HepG2 (cell line): Measurements from ENCODE around the gene KANSL3. TPM values are rescaled to one million over a fixed set of nuclear protein-coding genes. Genes with fewer than 3 reads are reported as not detected.

Experiments
- BCL3 ChIP-seq: sonication (generic); formaldehyde crosslinking; IDR thresholded peaks from 2 replicates; pipeline ENCODE4 v1.5.1; 2020; ENCODE audit warnings: mild to moderate bottlenecking, missing genetic modification reagents, moderate library complexity
- FOXA1 ChIP-seq, 2 experiments: fragments of 450-650 bp in 1 of 2; sonication (generic) in 1 of 2; formaldehyde crosslinking in 1 of 2; IDR thresholded peaks; 2 replicates each; pipeline versions ENCODE4 v1.4.0 to v1.6.1; 2016 to 2020; ENCODE audit warnings: missing genetic modification reagents in 1 of 2
- MIER3 ChIP-seq: IDR thresholded peaks from 2 replicates; pipeline ENCODE4 v1.6.1; 2016; ENCODE audit warnings: missing compliant biosample characterization, borderline replicate concordance
- NCOR1 ChIP-seq: fragments of 200-600 bp; sonication (generic); IDR thresholded peaks from 2 replicates; pipeline ENCODE4 v1.7.0; 2017; ENCODE audit warnings: antibody characterized with exemption, low read length, borderline replicate concordance
- NFATC3 ChIP-seq: sonication (generic); formaldehyde crosslinking; IDR thresholded peaks from 2 replicates; pipeline ENCODE4 v1.5.1; 2020; ENCODE audit warnings: mild to moderate bottlenecking, missing genetic modification reagents
- NFKBIZ ChIP-seq: IDR thresholded peaks from 2 replicates; pipeline ENCODE4 v1.6.1; 2018; ENCODE audit warnings: missing genetic modification reagents, missing compliant biosample characterization
- PATZ1 ChIP-seq: sonication (generic); formaldehyde crosslinking; IDR thresholded peaks from 2 replicates; pipeline ENCODE4 v1.4.0; 2020; ENCODE audit warnings: missing genetic modification reagents
- SP2 ChIP-seq: sonication (generic); formaldehyde crosslinking; IDR thresholded peaks from 2 replicates; pipeline ENCODE4 v1.5.1; 2020; ENCODE audit warnings: mild to moderate bottlenecking, missing genetic modification reagents
- STAT6 ChIP-seq: sonication (generic); formaldehyde crosslinking; IDR thresholded peaks from 2 replicates; pipeline ENCODE4 v1.4.0; 2020; ENCODE audit warnings: missing genetic modification reagents, mild to moderate bottlenecking, borderline replicate concordance
- U2AF1 ChIP-seq: fragments of 200-400 bp; formaldehyde crosslinking; optimal IDR thresholded peaks from 2 replicates; pipeline ENCODE3; 2017; ENCODE audit warnings: mild to moderate bottlenecking, low read depth, low read length
- ZBTB44 ChIP-seq: sonication (generic); formaldehyde crosslinking; IDR thresholded peaks from 2 replicates; pipeline ENCODE4 v1.4.0; 2020; ENCODE audit warnings: missing genetic modification reagents
- ZFAT ChIP-seq: sonication (generic); formaldehyde crosslinking; conservative IDR thresholded peaks from 2 replicates; pipeline ENCODE4 v1.8.1; 2023; ENCODE audit warnings: missing genetic modification reagents, inconsistent platforms
- ZKSCAN8 ChIP-seq: IDR thresholded peaks from 2 replicates; pipeline ENCODE4 v1.6.1; 2016; ENCODE audit warnings: borderline replicate concordance, missing genetic modification reagents, missing compliant biosample characterization
- ZNF362 ChIP-seq: sonication (generic); formaldehyde crosslinking; IDR thresholded peaks from 2 replicates; pipeline ENCODE4 v1.4.0; 2020; ENCODE audit warnings: missing genetic modification reagents, mild to moderate bottlenecking, borderline replicate concordance
- ZNF572 ChIP-seq: sonication (generic); formaldehyde crosslinking; IDR thresholded peaks from 2 replicates; pipeline ENCODE4 v1.5.1; 2020; ENCODE audit warnings: mild to moderate bottlenecking, missing genetic modification reagents
- ZNF674 ChIP-seq: sonication (generic); formaldehyde crosslinking; IDR thresholded peaks from 2 replicates; pipeline ENCODE4 v1.5.0; 2020; ENCODE audit warnings: low read depth, mild to moderate bottlenecking, missing genetic modification reagents
- ZNF775 ChIP-seq: sonication (generic); formaldehyde crosslinking; IDR thresholded peaks from 2 replicates; pipeline ENCODE4 v1.4.0; 2020; ENCODE audit warnings: missing genetic modification reagents, mild to moderate bottlenecking, moderate library complexity, borderline replicate concordance
- polyA plus RNA-seq, 8 experiments: library from polyadenylated mRNA; depleted of rRNA in 3 of 8; stranded (reverse) in 7 of 8; unstranded in 1 of 8; fragments of >200 nt; fragmentation: Illumina TruSeq in 4 of 8; extraction: Trizol in 4 of 8; gene quantifications; 2 replicates each; pipeline versions ENCODE4 v1.2.1 to v1.2.3, GENCODE V29; 2011 to 2016; ENCODE audit warnings: low read depth in 4 of 8, missing spikeins in 1 of 8, mixed read lengths in 1 of 8; ENCODE audit not compliant: insufficient read depth in 1 of 8
- total RNA-seq, 5 experiments: library from RNA; depleted of rRNA; stranded (reverse); fragments of >200 nt; fragmentation: Illumina TruSeq; extraction: Trizol; gene quantifications; 2 replicates each; pipeline ENCODE4 v1.2.3, GENCODE V29; 2016; ENCODE audit warnings: low read depth in 1 of 5

KANSL3 gene
- total and polyA plus RNA-seq, 2 of the 13 experiments (the other 11 are each of a cell fraction or from before 2014, with no cell fraction given) = 20.8 to 37.3 TPM

- TF ChIP-seq ZNF362 (no peak; the same call in 1 of the 2 replicates), ZBTB44 (0 out of 2 replicates have a peak, but pooled peaks have one; percentile 15), ZFAT (CRISPR knock-in tag) (no peak), PATZ1 (CRISPR knock-in tag) (peak; percentile 90), NFKBIZ (peak; percentile 93), ZNF674 (CRISPR knock-in tag) (no peak), ZNF572 (CRISPR knock-in tag) (no peak), NFATC3 (no peak), ZNF775 (no peak), STAT6 (no peak), SP2 (CRISPR knock-in tag) (no peak), BCL3 (no peak; the same call in 1 of the 2 replicates), ZKSCAN8 (CRISPR knock-in tag) (peak; percentile 93), FOXA1 (IDR thresholded peaks at IDR 0.05) (no peak), FOXA1 (CRISPR knock-in tag; IDR thresholded peaks at IDR 0.05) (peak; percentile 85), MIER3 (CRISPR knock-in tag) (peak; percentile 98), NCOR1 (peak; percentile 89), U2AF1 (no peak)
Measured at GRCh38 chr2:96556441-96557330, 81.4 kb downstream of the KANSL3 start (continued).
